Activated naive CD4-positive, alpha-beta T cell treated with anti-CD3 and anti-CD28 coated beads, Interleukin-2, amount 50 U/mL, for 72 hours (primary cell): ENCODE data around the gene CEP131. TPM values are rescaled to one million over a fixed set of nuclear protein-coding genes. Genes with fewer than 3 reads are reported as not detected.

Experiments
- ATAC-seq, 2 donors: fragments of 150-1000 bp; cut with Tn5 transposase; 2 replicates each; pipeline ENCODE4 v1.10.0; 2021; ENCODE audit warnings: mild to moderate bottlenecking in 2 of 2, moderate library complexity in 2 of 2
- DNase-seq, 2 donors: peaks; one replicate each; pipeline ENCODE4 v3.0.0; 2021 to 2022; ENCODE audit warnings: low spot score in 2 of 2
- H3K27ac Mint-ChIP-seq, 2 donors: one replicate each; pipeline ENCODE4 v1.8.0; 2022; ENCODE audit warnings: mild to moderate bottlenecking in 2 of 2, mixed read lengths in 2 of 2
- H3K36me3 Mint-ChIP-seq, 2 donors: one replicate each; pipeline ENCODE4 v1.8.0; 2022; ENCODE audit warnings: mixed read lengths in 2 of 2
- H3K9me3 Mint-ChIP-seq, 2 donors: one replicate each; pipeline ENCODE4 v1.8.0; 2022; ENCODE audit warnings: mixed read lengths in 2 of 2
- total RNA-seq, 2 donors: library from RNA; stranded (reverse); gene quantifications; one replicate each; pipeline ENCODE4 v1.2.3, GENCODE V29; 2022

The CEP131 gene
- total RNA-seq, 2 donors from 2014 or later, result 10.0 to 14.6 TPM

- no peak for DNase-seq
- no peak overlapping the region for H3K27ac Mint-ChIP-seq
- H3K9me3 Mint-ChIP-seq, result no peaks in the 10 kb centered on the region
- no peak for ATAC-seq
- H3K36me3 Mint-ChIP-seq, result no peaks in the 10 kb centered on the region
Measured at GRCh38 chr17:81191116-81191515, 31.6 kb downstream of the CEP131 start.

GRCh38 chr17:81190591-81190990 is 32.2 kb downstream of the CEP131 start:
- Mint-ChIP-seq H3K27ac (no peak overlapping the region), H3K9me3 (no peaks in the 10 kb centered on the region), H3K36me3 (no peaks in the 10 kb centered on the region)
- DNase-seq (no peak), ATAC-seq (no peak)

GRCh38 chr17:81189670-81190530 is 32.9 kb downstream of the CEP131 start:
- no peak for DNase-seq
- Mint-ChIP-seq H3K27ac (no peak overlapping the region), H3K9me3 (no peaks in the 10 kb centered on the region), H3K36me3 (no peaks in the 10 kb centered on the region)
- no peak for ATAC-seq

- H3K27ac Mint-ChIP-seq, result no peak overlapping the region
- no peak for ATAC-seq
- H3K36me3 Mint-ChIP-seq, result no peaks in the 10 kb centered on the region
- no peak for DNase-seq
- H3K9me3 Mint-ChIP-seq, result no peaks in the 10 kb centered on the region
Measured at GRCh38 chr17:81189016-81189415, 33.7 kb downstream of the CEP131 start.

- ATAC-seq (no peak), DNase-seq (no peak)
- Mint-ChIP-seq H3K9me3 (no peaks in the 10 kb centered on the region), H3K27ac (no peak overlapping the region), H3K36me3 (no peaks in the 10 kb centered on the region)
Measured at GRCh38 chr17:81188491-81188840, 34.3 kb downstream of the CEP131 start.

- H3K9me3 Mint-ChIP-seq, result no peaks in the 10 kb centered on the region
- no peaks in the 10 kb centered on the region for H3K36me3 Mint-ChIP-seq
- ATAC-seq, result no peak
- H3K27ac Mint-ChIP-seq, result peak overlapping the region in 1 of 2 donors; percentile 36
- no peak for DNase-seq
Measured at GRCh38 chr17:81187586-81188490, 34.9 kb downstream of the CEP131 start.

- Mint-ChIP-seq H3K36me3 (no peaks in the 10 kb centered on the region), H3K27ac (no peak overlapping the region), H3K9me3 (no peaks in the 10 kb centered on the region)
- DNase-seq (no peak), ATAC-seq (no peak)
Measured at GRCh38 chr17:81187120-81187519, 35.6 kb downstream of the CEP131 start.

- ATAC-seq, result no peak
- DNase-seq, result no peak
- H3K36me3 Mint-ChIP-seq, result no peaks in the 10 kb centered on the region
- no peak overlapping the region for H3K27ac Mint-ChIP-seq
- no peaks in the 10 kb centered on the region for H3K9me3 Mint-ChIP-seq
Measured at GRCh38 chr17:81186203-81186602, 36.6 kb downstream of the CEP131 start.

- no peak for DNase-seq
- Mint-ChIP-seq H3K9me3 (no peaks in the 10 kb centered on the region), H3K27ac (no peak overlapping the region), H3K36me3 (no peaks in the 10 kb centered on the region)
- no peak for ATAC-seq
Measured at GRCh38 chr17:81184555-81184954, 38.2 kb downstream of the CEP131 start.

- Mint-ChIP-seq H3K36me3 (no peaks in the 10 kb centered on the region), H3K27ac (no peak overlapping the region), H3K9me3 (no peaks in the 10 kb centered on the region)
- no peak for ATAC-seq
- DNase-seq, result no peak
Measured at GRCh38 chr17:81183807-81184206, 39.0 kb downstream of the CEP131 start.

GRCh38 chr17:81183316-81183715 is 39.4 kb downstream of the CEP131 start:
- ATAC-seq (no peak), DNase-seq (no peak)
- Mint-ChIP-seq H3K9me3 (no peaks in the 10 kb centered on the region), H3K36me3 (no peaks in the 10 kb centered on the region), H3K27ac (no peak overlapping the region)

GRCh38 chr17:81182596-81182995 is 40.2 kb downstream of the CEP131 start:
- DNase-seq (no peak), ATAC-seq (no peak)
- Mint-ChIP-seq H3K9me3 (no peaks in the 10 kb centered on the region), H3K36me3 (no peaks in the 10 kb centered on the region), H3K27ac (no peak overlapping the region)

- DNase-seq, result no peak
- no peak for ATAC-seq
- no peaks in the 10 kb centered on the region for H3K9me3 Mint-ChIP-seq
- no peak overlapping the region for H3K27ac Mint-ChIP-seq
- H3K36me3 Mint-ChIP-seq, result no peaks in the 10 kb centered on the region
Measured at GRCh38 chr17:81181811-81182185, 41.0 kb downstream of the CEP131 start.

- H3K9me3 Mint-ChIP-seq, result no peaks in the 10 kb centered on the region
- H3K27ac Mint-ChIP-seq, result no peak overlapping the region
- no peaks in the 10 kb centered on the region for H3K36me3 Mint-ChIP-seq
Measured at GRCh38 chr17:81180836-81181810, 41.6 kb downstream of the CEP131 start.

GRCh38 chr17:81179861-81180260 is 42.9 kb downstream of the CEP131 start:
- Mint-ChIP-seq H3K27ac (no peak overlapping the region), H3K9me3 (no peaks in the 10 kb centered on the region), H3K36me3 (no peaks in the 10 kb centered on the region)
- ATAC-seq (no peak), DNase-seq (no peak)

More at GRCh38 chr17:81180836-81181810, 41.6 kb downstream of the CEP131 start:
- DNase-seq, result no peak
- ATAC-seq, result no peak

GRCh38 chr17:81179220-81179619 is 43.5 kb downstream of the CEP131 start:
- Mint-ChIP-seq H3K36me3 (no peaks in the 10 kb centered on the region), H3K9me3 (no peaks in the 10 kb centered on the region), H3K27ac (no peak overlapping the region)
- ATAC-seq (no peak), DNase-seq (no peak)
